Chondrocyte (in vitro differentiated cells): Measurements from ENCODE around the gene PRPF19. TPM values are rescaled to one million over a fixed set of nuclear protein-coding genes. Genes with fewer than 3 reads are reported as not detected.

Source experiments
- DNase-seq: peaks from one replicate; pipeline ENCODE4 v3.0.0; 2021; ENCODE audit warnings: mixed read lengths, low spot score
- H3K27ac Mint-ChIP-seq: one replicate; pipeline ENCODE4 v1.8.0; 2021; ENCODE audit warnings: mild to moderate bottlenecking, moderate library complexity, mixed read lengths; ENCODE audit not compliant: unreplicated experiment
- H3K27me3 Mint-ChIP-seq: 2 replicates; pipeline ENCODE4 v1.8.0; 2021; ENCODE audit warnings: low read depth, mixed read lengths
- H3K36me3 Mint-ChIP-seq: 2 replicates; pipeline ENCODE4 v1.8.0; 2021; ENCODE audit warnings: low read depth, mixed read lengths
- H3K4me1 Mint-ChIP-seq: 2 replicates; pipeline ENCODE4 v1.8.0; 2021; ENCODE audit warnings: low read depth, mild to moderate bottlenecking, mixed read lengths
- H3K4me3 Mint-ChIP-seq: one replicate; pipeline ENCODE4 v1.8.0; 2021; ENCODE audit warnings: mild to moderate bottlenecking, moderate library complexity, mixed read lengths; ENCODE audit not compliant: unreplicated experiment
- H3K9me3 Mint-ChIP-seq: 2 replicates; pipeline ENCODE4 v1.8.0; 2021; ENCODE audit warnings: low read depth, mixed read lengths
- total RNA-seq: library from RNA; stranded (reverse); gene quantifications from 3 replicates; pipeline ENCODE4 v1.2.1, GENCODE V29; 2021
- TF ChIP-seq, protein P1 (sequence below): fragments of 200-600 bp; sonication (generic); IDR thresholded peaks from 2 replicates; pipeline ENCODE4 v1.5.0; 2021; ENCODE audit warnings: antibody characterized with exemption, mild to moderate bottlenecking, moderate library complexity

The PRPF19 gene
- total RNA-seq, 1 donor from 2014 or later, result 51.3 TPM

GRCh38 chr11:60925868-60926267, 19.5 kb upstream of the PRPF19 start:
- H3K9me3 Mint-ChIP-seq, result no peaks in the 10 kb centered on the region
- H3K36me3 Mint-ChIP-seq, result peaks cover 13% of the 10 kb centered on the region
- no peak overlapping the region for H3K27ac Mint-ChIP-seq

GRCh38 chr11:60924906-60925853, 18.8 kb upstream of the PRPF19 start:
- TF ChIP-seq, protein P1, sequence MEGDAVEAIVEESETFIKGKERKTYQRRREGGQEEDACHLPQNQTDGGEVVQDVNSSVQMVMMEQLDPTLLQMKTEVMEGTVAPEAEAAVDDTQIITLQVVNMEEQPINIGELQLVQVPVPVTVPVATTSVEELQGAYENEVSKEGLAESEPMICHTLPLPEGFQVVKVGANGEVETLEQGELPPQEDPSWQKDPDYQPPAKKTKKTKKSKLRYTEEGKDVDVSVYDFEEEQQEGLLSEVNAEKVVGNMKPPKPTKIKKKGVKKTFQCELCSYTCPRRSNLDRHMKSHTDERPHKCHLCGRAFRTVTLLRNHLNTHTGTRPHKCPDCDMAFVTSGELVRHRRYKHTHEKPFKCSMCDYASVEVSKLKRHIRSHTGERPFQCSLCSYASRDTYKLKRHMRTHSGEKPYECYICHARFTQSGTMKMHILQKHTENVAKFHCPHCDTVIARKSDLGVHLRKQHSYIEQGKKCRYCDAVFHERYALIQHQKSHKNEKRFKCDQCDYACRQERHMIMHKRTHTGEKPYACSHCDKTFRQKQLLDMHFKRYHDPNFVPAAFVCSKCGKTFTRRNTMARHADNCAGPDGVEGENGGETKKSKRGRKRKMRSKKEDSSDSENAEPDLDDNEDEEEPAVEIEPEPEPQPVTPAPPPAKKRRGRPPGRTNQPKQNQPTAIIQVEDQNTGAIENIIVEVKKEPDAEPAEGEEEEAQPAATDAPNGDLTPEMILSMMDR, result no peak
- H3K27ac Mint-ChIP-seq, result no peak overlapping the region
- peak overlapping the region; percentile 68 for H3K4me3 Mint-ChIP-seq
- H3K36me3 Mint-ChIP-seq, result peaks cover 16% of the 10 kb centered on the region
- H3K9me3 Mint-ChIP-seq, result no peaks in the 10 kb centered on the region
- DNase-seq, result peak; percentile 83
- peaks cover 12% of the 10 kb centered on the region for H3K4me1 Mint-ChIP-seq
- H3K27me3 Mint-ChIP-seq, result no peaks in the 10 kb centered on the region

More at GRCh38 chr11:60925868-60926267, 19.5 kb upstream of the PRPF19 start:
- no peaks in the 10 kb centered on the region for H3K27me3 Mint-ChIP-seq
- TF ChIP-seq, protein P1, result no peak
- peak; percentile 72 for DNase-seq
- peak overlapping the region; percentile 68 for H3K4me3 Mint-ChIP-seq
- peaks cover 12% of the 10 kb centered on the region for H3K4me1 Mint-ChIP-seq

- peaks cover 13% of the 10 kb centered on the region for H3K36me3 Mint-ChIP-seq
- H3K4me1 Mint-ChIP-seq, result peaks cover 15% of the 10 kb centered on the region
- H3K27me3 Mint-ChIP-seq, result no peaks in the 10 kb centered on the region
- no peak within 1 kb of the TSS for H3K27ac Mint-ChIP-seq
- H3K9me3 Mint-ChIP-seq, result no peaks in the 10 kb centered on the region
- TF ChIP-seq, protein P1, result peak; percentile 33
- peak; percentile 92 for DNase-seq
- peak within 1 kb of the TSS; percentile 68 for H3K4me3 Mint-ChIP-seq
These were observed 17.9 kb upstream of the PRPF19 start, which contains the start of gene TMEM132A for GRCh38 chr11:60924110-60924905. TMEM132A (plus strand) TSS chr11:60924460; CDS start chr11:60924634, 174 bp downstream.

DNA sequence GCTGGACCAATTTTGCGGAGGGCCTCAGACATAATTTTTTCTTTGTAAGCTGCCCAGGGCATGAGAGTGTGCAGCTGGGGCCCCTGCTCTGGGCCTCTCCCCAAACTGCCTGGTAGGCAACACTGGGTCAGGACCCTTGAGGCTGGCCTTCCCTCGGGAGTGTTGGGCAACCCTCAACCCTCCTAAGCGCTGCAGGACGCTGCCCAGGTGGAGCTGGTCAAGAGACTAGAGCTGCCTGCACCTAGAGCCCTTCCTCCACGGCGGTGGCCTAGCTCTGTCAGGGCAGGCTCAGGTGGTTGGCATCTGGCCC, 17.4 kb upstream of the PRPF19 start:
- peak; percentile 81 for DNase-seq
- TF ChIP-seq, protein P1, result no peak
- peaks cover 21% of the 10 kb centered on the region for H3K4me1 Mint-ChIP-seq
- no peak overlapping the region for H3K27ac Mint-ChIP-seq
- no peaks in the 10 kb centered on the region for H3K9me3 Mint-ChIP-seq
- H3K27me3 Mint-ChIP-seq, result no peaks in the 10 kb centered on the region
- peaks cover 12% of the 10 kb centered on the region for H3K36me3 Mint-ChIP-seq
- peak overlapping the region; percentile 68 for H3K4me3 Mint-ChIP-seq

DNA sequence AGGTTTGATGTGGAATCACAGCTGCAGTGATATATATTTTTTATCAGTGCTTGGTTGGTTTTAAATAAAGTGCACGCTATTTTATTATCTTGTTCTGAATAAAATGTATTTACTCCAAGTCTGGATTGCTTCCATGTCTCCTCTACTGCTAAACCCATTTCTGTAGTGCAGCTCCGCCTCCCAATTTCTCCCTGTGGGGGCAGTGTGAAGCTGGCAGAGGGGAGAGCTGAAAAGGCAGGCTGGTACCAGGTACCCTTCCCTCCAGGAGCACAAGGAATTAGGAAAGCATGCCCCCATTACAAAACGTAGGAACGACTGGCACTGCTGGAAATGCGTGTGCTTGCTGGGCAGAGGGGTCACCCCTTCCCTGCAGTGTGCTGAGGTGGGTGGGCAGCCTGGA, 16.9 kb upstream of the PRPF19 start:
- H3K27ac Mint-ChIP-seq, result no peak overlapping the region
- peaks cover 23% of the 10 kb centered on the region for H3K4me1 Mint-ChIP-seq
- no peak overlapping the region for H3K4me3 Mint-ChIP-seq
- TF ChIP-seq, protein P1, result no peak
- H3K9me3 Mint-ChIP-seq, result no peaks in the 10 kb centered on the region
- DNase-seq, result no peak
- no peaks in the 10 kb centered on the region for H3K27me3 Mint-ChIP-seq
- peaks cover 12% of the 10 kb centered on the region for H3K36me3 Mint-ChIP-seq
